NCI-H1436 (cell line): ENCODE measurements around the gene TRMT6.
A peak's percentile ranks its signal among the peaks of the same experiment; 100 is the strongest.

Source experiments
- DNase-seq: peaks from one replicate; lab custom pipeline; 2025; lab: John Stamatoyannopoulos, UW

TRMT6 gene

DNA sequence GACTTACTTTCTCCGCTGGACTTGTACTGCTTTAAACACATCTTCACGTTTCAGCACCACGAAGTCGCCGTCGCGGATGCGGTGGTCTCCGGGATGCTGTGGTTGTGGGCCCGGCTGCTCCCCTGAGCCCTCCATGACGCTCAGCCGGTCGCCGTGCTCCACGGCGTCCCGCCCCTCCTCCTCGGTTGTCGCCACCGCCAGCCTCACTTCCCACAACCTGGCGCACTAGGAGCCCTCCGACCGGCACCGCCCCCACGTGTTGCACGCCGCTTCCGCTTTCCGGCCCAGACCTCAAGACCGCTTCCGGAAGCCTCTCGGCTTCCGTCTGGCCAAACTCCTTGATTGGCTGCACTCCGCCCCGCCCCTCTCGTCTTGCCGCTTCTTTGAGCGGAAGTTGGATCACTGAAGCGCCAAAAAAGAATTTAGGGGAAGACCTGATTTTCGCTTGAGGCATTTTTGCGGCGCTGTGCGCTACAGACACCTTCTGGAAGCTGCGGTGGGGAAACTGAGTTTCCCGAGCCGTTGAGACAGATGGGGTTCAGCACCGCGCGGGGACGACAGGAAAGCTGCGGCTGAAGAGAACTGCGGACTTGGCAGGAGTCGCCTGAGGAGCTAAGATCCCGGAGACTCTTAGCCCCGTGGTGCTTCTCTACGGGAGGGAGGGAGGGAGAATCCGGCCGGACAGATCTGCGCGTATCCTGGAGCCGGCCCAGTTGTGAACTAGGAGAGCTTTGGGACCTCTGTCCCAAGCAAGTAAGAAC is at the start of gene TRMT6, which contains the start of gene MCM8:
Gene TRMT6, minus strand, starts transcription at position 263 of the 761 bp plus-strand sequence. Its CDS starts 128 bp downstream, at position 135.
Gene MCM8, plus strand, starts transcription at position 382 of the 761 bp plus-strand sequence. CDS start 1,364 bp downstream, outside the sequence.
- peak; percentile 96 for DNase-seq

- DNase-seq: no peak
Measured at GRCh38 chr20:5999783-6000182, 49.5 kb upstream of the TRMT6 start.

- DNase-seq: no peak
Measured at GRCh38 chr20:5996765-5997164, 46.4 kb upstream of the TRMT6 start.

DNA sequence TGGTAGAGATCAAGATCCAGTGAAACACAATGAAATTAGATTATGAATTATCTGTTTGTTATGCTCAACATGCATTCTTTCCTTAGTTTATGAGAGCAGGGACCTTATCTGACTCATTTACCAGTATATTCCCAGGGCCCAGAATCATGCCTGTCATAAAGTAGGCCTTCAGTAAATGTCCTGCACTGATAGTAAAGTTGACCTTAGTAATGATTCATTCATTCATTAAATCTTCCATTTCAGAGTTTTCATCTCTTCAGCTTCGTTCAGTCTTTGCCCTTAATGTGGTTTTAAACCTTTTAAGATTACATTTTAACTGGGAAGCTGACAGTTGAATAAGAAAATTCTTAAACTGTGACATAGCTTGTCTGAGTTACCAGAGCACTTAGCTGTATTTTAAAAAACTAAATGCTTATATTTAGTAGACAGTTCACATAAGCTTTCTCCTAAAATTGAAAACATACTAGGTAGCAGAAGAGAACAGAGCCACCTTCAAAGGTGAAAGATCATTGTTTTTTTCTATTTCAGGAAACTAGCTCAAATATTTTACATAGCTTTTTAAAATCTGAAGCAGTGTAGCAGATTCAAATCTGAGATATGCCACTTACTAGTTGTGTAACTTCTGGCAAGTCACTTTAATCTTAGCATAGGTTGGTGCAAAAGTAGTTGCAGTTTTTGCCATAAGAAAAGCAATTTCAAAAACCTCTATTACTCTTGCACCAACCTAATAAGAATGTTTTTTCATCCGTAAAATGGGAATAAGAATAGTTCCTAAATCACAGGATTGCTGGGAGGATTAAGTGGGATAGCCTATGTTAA is 41.5 kb upstream of the TRMT6 start:
- DNase-seq: no peak

GRCh38 chr20:5990946-5991345 is 40.6 kb upstream of the TRMT6 start:
- DNase-seq: no peak

DNA sequence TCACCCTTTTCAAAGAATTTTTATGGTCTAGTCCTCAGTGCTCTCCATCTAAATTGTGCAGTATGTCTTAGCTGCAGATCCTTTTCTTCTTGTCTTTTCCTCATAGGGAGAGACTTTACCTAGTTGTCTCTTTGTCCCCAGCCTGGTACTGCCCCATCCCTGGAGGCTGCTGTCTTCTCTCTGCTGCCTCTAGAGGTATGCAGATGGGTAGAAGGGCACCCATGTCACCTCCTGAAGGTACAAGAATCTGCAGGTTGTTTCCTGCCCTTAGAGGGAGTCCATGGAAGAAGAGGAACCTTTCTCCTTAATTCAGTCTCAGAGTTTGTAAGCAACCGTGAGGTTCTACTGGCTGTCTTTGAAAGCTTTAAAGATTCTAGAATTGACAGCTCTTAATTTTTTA is 39.2 kb upstream of the TRMT6 start:
- DNase-seq: no peak

GRCh38 chr20:5987383-5987782 is 37.0 kb upstream of the TRMT6 start:
- no peak for DNase-seq

GRCh38 chr20:5980720-5981538 is 30.6 kb upstream of the TRMT6 start:
- no peak for DNase-seq

DNA sequence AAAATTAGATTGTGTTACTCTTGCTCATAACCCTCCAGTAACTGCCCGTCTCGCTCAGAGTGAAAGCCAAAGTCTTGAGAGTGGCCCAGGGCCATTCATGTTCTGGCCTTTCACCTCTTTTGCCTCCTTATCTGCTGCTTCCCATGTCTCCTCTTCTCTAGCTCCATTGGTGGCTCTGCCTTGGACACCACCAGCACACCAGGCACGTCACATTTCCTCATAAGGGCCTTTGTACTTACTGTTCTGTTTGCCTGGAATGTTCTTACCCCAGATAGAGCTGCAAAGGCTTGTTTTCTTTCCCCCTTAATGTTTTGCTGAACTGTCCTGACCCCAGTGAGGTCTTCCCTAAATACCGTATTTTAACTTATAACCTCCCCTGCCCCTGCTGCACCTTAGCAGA is 29.5 kb upstream of the TRMT6 start:
- DNase-seq: no peak

DNA sequence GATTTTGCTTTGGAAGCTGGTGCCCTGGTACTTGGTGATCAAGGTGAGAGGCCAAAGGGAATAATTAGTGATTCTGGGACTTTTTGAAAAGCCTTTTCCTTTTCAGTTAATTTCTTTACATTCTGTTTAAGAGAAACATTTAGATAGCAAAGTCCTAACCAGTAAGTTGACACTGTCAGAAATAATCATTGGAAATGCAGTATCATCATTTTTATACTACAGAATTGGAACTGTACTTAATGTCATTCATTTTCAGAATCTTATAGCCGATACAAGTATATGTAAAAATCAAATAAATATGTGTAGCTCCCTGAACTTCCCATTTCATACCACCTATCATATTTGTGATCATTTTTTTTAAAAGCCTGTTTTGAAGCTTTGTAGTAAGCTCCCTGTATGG is 27.6 kb upstream of the TRMT6 start:
- DNase-seq: no peak

DNA sequence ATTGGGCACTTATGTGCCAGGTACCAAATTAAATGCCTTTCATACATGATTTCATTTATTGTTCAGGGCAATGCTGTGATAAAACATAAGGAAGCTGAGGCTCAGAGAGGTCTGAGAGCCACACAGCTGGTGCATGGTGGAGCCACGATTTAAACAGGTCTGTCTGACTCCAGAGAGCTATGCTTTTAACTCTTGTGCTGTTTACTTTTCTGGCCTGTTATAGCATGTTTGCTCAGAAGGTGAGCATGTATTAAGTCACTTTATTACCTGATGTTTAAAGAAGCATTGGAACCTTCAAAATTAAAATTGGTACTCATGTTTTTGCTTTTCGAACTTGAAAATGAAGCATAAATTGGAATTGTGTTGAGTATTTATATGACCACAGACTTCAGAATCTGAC is 26.9 kb upstream of the TRMT6 start:
- no peak for DNase-seq

GRCh38 chr20:5975778-5976177 is 25.4 kb upstream of the TRMT6 start:
- DNase-seq: no peak

GRCh38 chr20:5974531-5974930 is 24.2 kb upstream of the TRMT6 start:
- DNase-seq: no peak

DNA sequence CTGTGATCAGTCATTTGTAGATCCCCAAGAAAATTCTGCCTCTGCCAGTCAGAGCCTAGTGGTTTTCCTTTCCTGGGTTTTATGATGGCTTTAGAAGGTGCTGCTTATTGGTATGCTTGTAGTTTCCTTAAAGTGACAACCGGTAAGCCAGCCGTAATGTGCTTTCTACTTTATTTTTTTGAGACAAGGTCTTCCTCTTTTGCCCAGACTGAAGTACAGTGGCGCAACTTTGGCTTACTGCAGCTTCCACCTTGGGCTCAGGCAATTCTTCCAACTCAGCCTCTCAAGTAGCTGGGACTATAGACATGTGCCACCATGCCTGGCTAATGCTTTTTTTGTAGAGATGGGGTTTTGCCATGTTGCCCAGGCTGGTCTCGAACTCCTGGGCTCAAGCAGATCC is 23.6 kb upstream of the TRMT6 start:
- no peak for DNase-seq

- no peak for DNase-seq
Measured at GRCh38 chr20:5973172-5973571, 22.8 kb upstream of the TRMT6 start.

DNA sequence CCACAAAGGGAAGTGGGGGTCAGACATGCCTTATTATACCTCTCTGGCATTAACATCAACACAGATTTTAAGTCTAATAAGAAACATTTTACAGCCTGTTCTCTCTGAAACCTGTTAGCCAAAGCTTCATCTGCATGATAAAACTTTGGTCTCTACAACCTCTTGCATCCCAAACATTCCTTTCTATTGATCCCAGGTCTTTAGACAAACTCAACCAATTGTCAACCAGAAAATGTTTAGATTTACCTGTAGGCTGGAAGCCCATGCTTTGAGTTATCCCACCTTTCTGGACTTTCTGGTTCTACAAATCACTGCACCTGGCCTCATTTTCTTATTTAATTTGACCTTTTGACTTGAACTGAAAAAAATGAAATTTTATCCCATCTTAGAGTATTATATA is 20.9 kb upstream of the TRMT6 start:
- no peak for DNase-seq

DNA sequence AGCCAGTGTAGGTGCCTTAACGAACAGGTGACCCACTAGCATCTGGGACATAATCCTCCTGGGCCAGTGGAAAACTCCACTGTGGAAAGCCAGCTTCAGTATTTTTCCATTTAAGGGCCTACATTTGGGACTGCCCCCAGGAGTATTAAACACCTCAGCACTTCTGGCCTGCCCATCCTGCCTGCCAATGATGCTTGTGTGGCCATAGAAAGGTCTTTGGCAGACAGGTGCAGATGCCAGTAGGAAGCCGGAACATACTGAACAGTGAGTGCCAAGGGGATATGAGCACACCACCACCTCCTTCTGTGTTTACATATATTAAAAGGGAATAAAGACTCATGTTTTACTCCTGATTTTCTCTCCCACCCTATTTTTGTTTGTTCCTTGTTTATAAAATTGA is 20.0 kb upstream of the TRMT6 start:
- no peak for DNase-seq

DNA sequence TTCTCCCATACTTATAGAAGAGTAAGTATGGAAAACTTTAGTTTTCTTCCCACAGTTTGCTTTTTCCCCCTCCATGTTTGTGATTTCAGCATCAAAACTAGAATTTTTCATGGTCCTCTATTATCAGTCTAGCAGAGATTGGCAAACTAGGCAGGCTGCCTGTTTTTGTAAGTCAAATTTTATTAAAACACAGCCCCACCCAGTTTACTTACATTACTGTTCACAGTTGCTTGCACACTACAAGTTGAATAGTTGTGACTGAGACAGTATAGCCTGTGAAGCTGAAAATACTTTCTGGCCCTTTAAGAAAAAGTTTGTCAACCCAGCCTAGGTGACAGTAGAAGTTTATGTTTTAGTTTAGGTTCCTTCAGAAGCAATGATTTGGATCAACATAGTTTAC is 19.6 kb upstream of the TRMT6 start:
- DNase-seq: no peak

DNA sequence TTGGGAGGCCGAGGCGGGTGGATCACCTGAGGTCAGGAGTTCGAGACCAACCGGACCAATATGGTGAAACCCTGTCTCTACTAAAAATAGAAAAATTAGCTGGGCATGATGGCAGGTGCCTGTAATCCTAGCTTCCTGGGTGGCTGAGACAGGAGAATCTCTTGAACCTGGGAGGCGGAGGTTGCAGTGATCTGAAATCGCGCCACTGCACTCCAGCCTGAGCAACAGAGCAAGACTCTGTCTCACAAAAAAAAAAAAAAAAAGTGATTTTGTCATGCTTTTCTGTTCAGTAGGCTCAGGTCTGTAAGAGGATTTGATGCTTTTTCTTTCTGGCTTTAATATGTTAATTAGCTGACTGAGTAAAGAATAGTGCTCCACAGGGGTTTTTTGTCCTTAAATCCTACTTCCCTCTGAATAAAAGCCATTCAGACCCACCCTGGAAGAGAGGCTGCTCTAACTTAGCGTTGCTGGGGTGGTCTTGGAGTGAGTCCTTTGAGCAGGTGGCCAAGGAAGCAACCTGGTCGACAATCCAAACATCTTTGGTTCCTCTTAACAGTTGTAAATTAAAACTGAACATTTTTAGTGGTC is 19.1 kb upstream of the TRMT6 start:
- DNase-seq: no peak

DNA sequence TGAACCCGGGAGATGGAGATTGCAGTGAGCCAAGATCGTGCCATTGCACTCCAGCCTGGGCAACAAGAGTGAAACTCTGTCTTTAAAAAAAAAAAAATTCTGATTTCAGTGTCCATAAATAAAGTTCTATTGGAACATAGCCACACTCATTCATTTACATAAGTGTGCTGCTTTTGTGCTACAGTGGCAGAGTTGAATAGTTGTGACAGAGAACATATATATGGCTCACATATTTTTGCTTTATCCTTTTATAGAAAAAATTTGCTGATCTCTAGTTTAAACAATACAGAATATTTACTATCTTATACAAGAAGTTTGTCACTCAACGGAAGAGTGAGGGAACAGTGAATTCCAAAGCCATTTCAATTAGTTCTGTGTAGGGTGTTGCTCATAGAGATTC is 18.1 kb upstream of the TRMT6 start:
- no peak for DNase-seq

DNA sequence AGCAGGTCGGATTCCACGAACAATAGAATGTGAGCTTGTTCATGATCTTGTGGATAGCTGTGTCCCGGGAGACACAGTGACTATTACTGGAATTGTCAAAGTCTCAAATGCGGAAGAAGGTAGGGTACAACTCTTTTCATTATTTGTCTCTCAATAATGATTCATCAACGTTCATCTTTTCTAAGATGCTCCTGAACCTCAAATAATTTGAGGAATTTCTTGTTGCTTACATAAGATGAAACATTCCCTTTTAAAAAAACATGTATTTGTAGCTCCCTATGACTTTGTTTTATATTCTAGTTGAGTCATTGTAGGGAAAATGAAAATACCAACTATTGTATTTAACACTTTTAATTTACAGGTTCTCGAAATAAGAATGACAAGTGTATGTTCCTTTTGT is 17.1 kb upstream of the TRMT6 start:
- no peak for DNase-seq

GRCh38 chr20:5949943-5950270 is 426 bp downstream of the TRMT6 start:
- no peak for DNase-seq
